SK-N-SH (cell line): ENCODE data around the gene CDK8. TPM values are rescaled to one million over a fixed set of nuclear protein-coding genes. Genes with fewer than 3 reads are reported as not detected.

ENCODE experiments used
- CTCF ChIA-PET: fragments of 300-600, 350-600 bp; formaldehyde crosslinking; extraction: SDS; loops from one replicate; lab custom pipeline; 2021; lab: Yijun Ruan, JAX
- POLR2A ChIA-PET: fragments of 350-600 bp; sonication (Branson Sonifier 250); formaldehyde crosslinking; extraction: SDS; loops from one replicate; lab custom pipeline; 2020; ENCODE audit warnings: antibody characterized with exemption, inconsistent platforms; lab: Yijun Ruan, JAX
- DNase-seq: peaks from one replicate; pipeline ENCODE4 v3.0.0; 2012
- H2AFZ ChIP-seq: fragments of 200-600 bp; sonication (generic); 2 replicates; pipeline ENCODE4 v1.8.1; 2016; ENCODE audit warnings: antibody characterized with exemption, mild to moderate bottlenecking, low read depth
- H3F3A ChIP-seq: fragments of 200-600 bp; sonication (generic); replicated peaks from 2 replicates; pipeline ENCODE3; 2016; ENCODE audit warnings: antibody characterized with exemption, mild to moderate bottlenecking; ENCODE audit not compliant: insufficient read depth
- H3K27ac ChIP-seq, 2 experiments: fragments of 200-500 bp in 1 of 2; fragments of 200-600 bp in 1 of 2; sonication (Bioruptor generic) in 1 of 2; sonication (generic), shearing (Covaris generic) in 1 of 2; 2 replicates each; pipeline versions ENCODE4 v1.5.1 to v1.6.1; 2014 to 2016; ENCODE audit warnings: low read depth in 2 of 2, inconsistent platforms in 1 of 2, low read length in 1 of 2, mild to moderate bottlenecking in 1 of 2, mixed read lengths in 1 of 2
- H3K27me3 ChIP-seq: fragments of 200-600 bp; sonication (generic), shearing (Covaris generic); 2 replicates; pipeline ENCODE4 v1.6.1; 2016; ENCODE audit warnings: mixed run types; ENCODE audit not compliant: insufficient read depth
- H3K36me3 ChIP-seq, 2 experiments: fragments of 200-500 bp in 1 of 2; fragments of 200-600 bp in 1 of 2; sonication (Bioruptor generic) in 1 of 2; sonication (generic) in 1 of 2; replicated peaks in 1 of 2; 2 replicates each; pipeline versions ENCODE3 to v1.5.1; 2014 to 2016; ENCODE audit warnings: low read length in 1 of 2, mild to moderate bottlenecking in 1 of 2; ENCODE audit not compliant: insufficient read depth in 2 of 2, control insufficient read depth in 1 of 2
- H3K4me1 ChIP-seq, 2 experiments: fragments of 200-500 bp in 1 of 2; fragments of 200-600 bp in 1 of 2; sonication (Bioruptor generic) in 1 of 2; sonication (generic), shearing (Covaris generic) in 1 of 2; 2 replicates each; pipeline versions ENCODE4 v1.5.1 to v1.6.1; 2014 to 2016; ENCODE audit warnings: low read depth in 1 of 2, low read length in 1 of 2, mixed run types in 1 of 2; ENCODE audit not compliant: insufficient read depth in 2 of 2, control insufficient read depth in 1 of 2
- H3K4me2 ChIP-seq: fragments of 200-600 bp; sonication (generic), shearing (Covaris generic); 2 replicates; pipeline ENCODE4 v1.6.1; 2017; ENCODE audit warnings: mixed run types
- H3K4me3 ChIP-seq, 2 experiments: fragments of 200-500 bp in 1 of 2; fragments of 200-600 bp in 1 of 2; sonication (Bioruptor generic) in 1 of 2; sonication (generic), shearing (Covaris generic) in 1 of 2; 2 replicates each; pipeline versions ENCODE4 v1.5.1 to v1.8.1; 2014 to 2016; ENCODE audit warnings: low read depth in 2 of 2, inconsistent platforms in 1 of 2, low read length in 1 of 2, mild to moderate bottlenecking in 1 of 2, mixed read lengths in 1 of 2, moderate library complexity in 1 of 2
- H3K79me2 ChIP-seq: fragments of 200-600 bp; sonication (generic); 2 replicates; pipeline ENCODE4 v1.8.1; 2017; ENCODE audit warnings: mild to moderate bottlenecking; ENCODE audit not compliant: insufficient read depth
- H3K9ac ChIP-seq: fragments of 200-600 bp; sonication (generic); 2 replicates; pipeline ENCODE4 v1.6.1; 2017; ENCODE audit warnings: mixed run types
- H3K9me2 ChIP-seq: fragments of 200-600 bp; sonication (generic); 2 replicates; pipeline ENCODE4 v1.6.1; 2017; ENCODE audit warnings: mixed run types
- H3K9me3 ChIP-seq: fragments of 200-600 bp; sonication (generic); 2 replicates; pipeline ENCODE4 v1.6.1; 2017; ENCODE audit warnings: mixed run types, mild to moderate bottlenecking, moderate library complexity
- H4K20me1 ChIP-seq: fragments of 200-600 bp; sonication (generic); 2 replicates; pipeline ENCODE4 v1.6.1; 2017; ENCODE audit warnings: mild to moderate bottlenecking, mixed run types; ENCODE audit not compliant: insufficient read depth
- CHD2 ChIP-seq: fragments of 150-350 bp; IDR thresholded peaks from 2 replicates; pipeline ENCODE4 v1.6.1; 2018; ENCODE audit warnings: low read length; ENCODE audit not compliant: partially characterized antibody
- EP300 ChIP-seq, 2 experiments: IDR thresholded peaks; 2 replicates each; pipeline versions ENCODE4 v1.4.0 to v1.6.1; 2012; ENCODE audit warnings: borderline replicate concordance in 1 of 2, low read depth in 1 of 2, low read length in 1 of 2
- EZH2phosphoT487 ChIP-seq: fragments of 200-600 bp; sonication (generic); IDR thresholded peaks from 2 replicates; pipeline ENCODE4 v1.6.1; 2017; ENCODE audit warnings: low read depth, mixed run types, mild to moderate bottlenecking, antibody characterized with exemption, moderate library complexity, borderline replicate concordance
- FOSL2 ChIP-seq: IDR thresholded peaks from 2 replicates; pipeline ENCODE4 v1.4.0; 2012; ENCODE audit warnings: low read depth, mild to moderate bottlenecking, moderate library complexity, borderline replicate concordance
- FOXJ3 ChIP-seq: sonication (generic); formaldehyde crosslinking; IDR thresholded peaks from 2 replicates; pipeline ENCODE4 v1.5.1; 2020; ENCODE audit warnings: mild to moderate bottlenecking, missing genetic modification reagents
- FOXM1 ChIP-seq: IDR thresholded peaks from 2 replicates; pipeline ENCODE4 v1.4.0; 2012; ENCODE audit warnings: low read depth, mild to moderate bottlenecking
- GATA2 ChIP-seq: sonication (generic); formaldehyde crosslinking; IDR thresholded peaks from 2 replicates; pipeline ENCODE4 v1.5.0; 2020; ENCODE audit warnings: mild to moderate bottlenecking, missing genetic modification reagents
- MEF2A ChIP-seq: IDR thresholded peaks from 2 replicates; pipeline ENCODE4 v1.4.0; 2012; ENCODE audit warnings: low read depth, borderline replicate concordance
- MXI1 ChIP-seq: IDR thresholded peaks from 2 replicates; pipeline ENCODE4 v1.6.1; 2012; ENCODE audit warnings: mild to moderate bottlenecking, low read depth, low read length, improper control_type of control experiment
- NFIC ChIP-seq: IDR thresholded peaks from 2 replicates; pipeline ENCODE4 v1.4.0; 2012; ENCODE audit warnings: borderline replicate concordance
- NRF1 ChIP-seq: IDR thresholded peaks from 2 replicates; pipeline ENCODE4 v1.6.1; 2012; ENCODE audit warnings: low read depth, mild to moderate bottlenecking, low read length
- RCOR1 ChIP-seq: fragments of 150-350 bp; IDR thresholded peaks from 2 replicates; pipeline ENCODE4 v1.6.1; 2017; ENCODE audit warnings: antibody characterized with exemption, low read length
- RXRA ChIP-seq: IDR thresholded peaks from 2 replicates; pipeline ENCODE4 v1.4.0; 2012; ENCODE audit warnings: low read depth, mild to moderate bottlenecking, borderline replicate concordance
- SIN3A ChIP-seq: IDR thresholded peaks from 2 replicates; pipeline ENCODE4 v1.6.1; 2012; ENCODE audit warnings: low read depth, mild to moderate bottlenecking, low read length, moderate library complexity, borderline replicate concordance
- TAF1 ChIP-seq: IDR thresholded peaks from 2 replicates; pipeline ENCODE4 v1.6.1; 2012; ENCODE audit warnings: low read depth, mild to moderate bottlenecking, low read length, moderate library complexity, borderline replicate concordance
- TCF12 ChIP-seq: IDR thresholded peaks from 2 replicates; pipeline ENCODE4 v1.4.0; 2012
- TEAD4 ChIP-seq: IDR thresholded peaks from 2 replicates; pipeline ENCODE4 v1.4.0; 2012; ENCODE audit warnings: mild to moderate bottlenecking, borderline replicate concordance; ENCODE audit not compliant: insufficient read depth
- YY1 ChIP-seq: IDR thresholded peaks from 2 replicates; pipeline ENCODE4 v1.4.0; 2012; ENCODE audit warnings: low read depth, mild to moderate bottlenecking
- WGBS: methylation state at CpG from one replicate; pipeline ENCODE4 v1.1.6; 2017; ENCODE audit warnings: low lambda C conversion rate; 5-methylcytosine and 5-hydroxymethylcytosine counted together
- polyA plus RNA-seq, 3 experiments: library from polyadenylated mRNA; depleted of rRNA; stranded (reverse); fragments of >200 nt; gene quantifications; 2 replicates each; pipeline ENCODE4 v1.2.3, GENCODE V29; 2012
- TF ChIP-seq, protein P1 (sequence below): IDR thresholded peaks from 2 replicates; pipeline ENCODE4 v1.4.0; 2012; ENCODE audit warnings: low read depth, borderline replicate concordance
- TF ChIP-seq, protein P2 (sequence below): IDR thresholded peaks from 2 replicates; pipeline ENCODE4 v1.4.0; 2012; ENCODE audit warnings: low read depth
- TF ChIP-seq, protein P3 (sequence below): IDR thresholded peaks from 2 replicates; pipeline ENCODE4; 2012

The CDK8 gene
- polyA plus RNA-seq, 1 of the 3 experiments (the other 2 are of a cell fraction): 10.1 TPM

DNA sequence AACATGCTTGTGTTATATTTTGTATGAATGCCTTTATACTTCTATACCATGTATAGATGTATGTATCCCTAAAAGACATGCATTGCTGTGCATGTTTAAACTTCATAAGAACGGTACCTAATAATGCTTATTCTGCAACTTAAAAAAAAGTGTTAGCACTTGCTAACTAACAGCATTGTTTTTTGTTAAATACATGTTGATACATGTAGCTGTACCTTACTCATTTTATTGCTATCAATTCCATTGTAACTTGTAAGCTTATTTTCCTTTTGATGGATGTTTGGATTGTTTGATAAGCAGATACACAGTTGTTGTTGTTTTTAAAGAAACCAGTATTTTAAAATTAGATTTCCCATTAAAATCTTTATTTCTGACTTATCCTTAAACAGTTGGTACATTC lies 53.8 kb downstream of the CDK8 start (continued):
- TF ChIP-seq, protein P1, sequence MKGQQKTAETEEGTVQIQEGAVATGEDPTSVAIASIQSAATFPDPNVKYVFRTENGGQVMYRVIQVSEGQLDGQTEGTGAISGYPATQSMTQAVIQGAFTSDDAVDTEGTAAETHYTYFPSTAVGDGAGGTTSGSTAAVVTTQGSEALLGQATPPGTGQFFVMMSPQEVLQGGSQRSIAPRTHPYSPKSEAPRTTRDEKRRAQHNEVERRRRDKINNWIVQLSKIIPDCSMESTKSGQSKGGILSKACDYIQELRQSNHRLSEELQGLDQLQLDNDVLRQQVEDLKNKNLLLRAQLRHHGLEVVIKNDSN: no peak
- TF ChIP-seq RXRA (no peak), EZH2phosphoT487 (no peak), NFIC (no peak), TAF1 (no peak), NRF1 (no peak), RCOR1 (no peak), CHD2 (no peak)
- TF ChIP-seq, protein P2, sequence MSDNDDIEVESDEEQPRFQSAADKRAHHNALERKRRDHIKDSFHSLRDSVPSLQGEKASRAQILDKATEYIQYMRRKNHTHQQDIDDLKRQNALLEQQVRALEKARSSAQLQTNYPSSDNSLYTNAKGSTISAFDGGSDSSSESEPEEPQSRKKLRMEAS: no peak

DNA sequence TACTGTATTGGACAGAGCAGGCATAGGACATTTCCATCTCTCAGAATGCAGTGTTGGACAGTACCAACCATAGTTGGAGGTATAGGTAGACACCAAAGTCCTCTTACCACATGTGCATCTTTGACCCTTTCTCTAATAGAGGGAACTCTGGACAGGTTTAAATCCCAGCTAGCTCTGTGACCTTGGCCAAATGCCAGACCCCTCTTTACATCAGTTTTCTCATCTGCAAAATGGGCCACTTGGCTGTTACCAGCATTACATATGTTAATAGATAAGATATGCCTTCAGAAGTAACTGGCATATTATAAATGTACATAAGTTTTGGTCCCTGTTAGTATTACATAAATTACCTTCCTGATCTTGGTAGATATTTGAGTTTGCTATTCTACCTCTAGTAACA lies 54.3 kb downstream of the CDK8 start:
- CTCF ChIA-PET: no interaction called here

DNA sequence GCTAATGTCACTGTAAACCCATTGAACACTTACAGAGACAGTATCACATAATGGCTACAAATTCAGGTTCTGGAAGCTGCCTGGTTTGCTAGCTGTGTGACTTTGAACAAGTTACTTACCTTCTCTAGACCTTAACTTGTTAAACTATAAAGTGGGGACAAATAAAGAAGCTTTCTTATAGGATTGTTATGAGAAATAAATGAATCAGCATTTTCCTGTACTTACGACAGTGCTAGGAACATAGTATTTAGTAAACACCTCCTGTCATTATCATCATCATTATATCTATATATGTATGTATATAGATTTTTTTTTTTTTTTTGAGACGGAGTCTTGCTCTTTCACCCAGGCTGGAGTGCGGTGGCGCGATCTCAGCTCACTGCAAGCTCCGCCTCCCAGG lies 54.9 kb downstream of the CDK8 start:
- CTCF ChIA-PET: no interaction called here
- H3F3A ChIP-seq: no peaks in the 10 kb centered on the region
- 94% methylated on average over 6 of the region's 6 CpGs for WGBS
- no peak overlapping the region for H3K4me3 ChIP-seq
- no peaks in the 10 kb centered on the region for H3K9me3 ChIP-seq
- no peaks in the 10 kb centered on the region; a peak in 1 of 4 replicates for H3K4me1 ChIP-seq
- POLR2A ChIA-PET: no interaction called here
- H3K27ac ChIP-seq: no peak overlapping the region
- no peak for DNase-seq
- no peaks in the 10 kb centered on the region for H3K9me2 ChIP-seq
- no peaks in the 10 kb centered on the region for H3K27me3 ChIP-seq
- no peak overlapping the region for H3K4me2 ChIP-seq
- peaks cover 3% of the 10 kb centered on the region; the same call in 1 of the 2 replicates for H4K20me1 ChIP-seq
- TF ChIP-seq GATA2 (no peak), RXRA (no peak), FOSL2 (no peak), MEF2A (no peak), YY1 (no peak), SIN3A (no peak), MXI1 (no peak), TEAD4 (no peak), NRF1 (no peak), FOXJ3 (CRISPR knock-in tag) (no peak), TCF12 (no peak), RCOR1 (no peak), EP300 (IDR thresholded peaks at IDR 0.05; ENCODE audit: borderline replicate concordance in 1 of 2, low read depth in 1 of 2, low read length in 1 of 2) (no peak)
- TF ChIP-seq, protein P3, sequence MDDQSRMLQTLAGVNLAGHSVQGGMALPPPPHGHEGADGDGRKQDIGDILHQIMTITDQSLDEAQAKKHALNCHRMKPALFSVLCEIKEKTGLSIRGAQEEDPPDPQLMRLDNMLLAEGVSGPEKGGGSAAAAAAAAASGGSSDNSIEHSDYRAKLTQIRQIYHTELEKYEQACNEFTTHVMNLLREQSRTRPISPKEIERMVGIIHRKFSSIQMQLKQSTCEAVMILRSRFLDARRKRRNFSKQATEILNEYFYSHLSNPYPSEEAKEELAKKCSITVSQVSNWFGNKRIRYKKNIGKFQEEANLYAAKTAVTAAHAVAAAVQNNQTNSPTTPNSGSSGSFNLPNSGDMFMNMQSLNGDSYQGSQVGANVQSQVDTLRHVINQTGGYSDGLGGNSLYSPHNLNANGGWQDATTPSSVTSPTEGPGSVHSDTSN: no peak
- H3K79me2 ChIP-seq: peaks cover 90% of the 10 kb centered on the region
- H3K36me3 ChIP-seq: peaks cover 0 to 6% of the 10 kb centered on the region in 2 experiments
- H2AFZ ChIP-seq: no peak overlapping the region
- H3K9ac ChIP-seq: no peak overlapping the region

More for the DNA sequence above, 54.3 kb downstream of the CDK8 start:
- no peak for TF ChIP-seq FOXM1
- Histone ChIP-seq H3F3A (no peaks in the 10 kb centered on the region), H4K20me1 (peaks cover 3% of the 10 kb centered on the region; the same call in 1 of the 2 replicates), H3K4me3 (no peak overlapping the region), H3K27ac (no peak overlapping the region), H3K4me2 (no peak overlapping the region), H3K36me3 (peaks cover 0 to 6% of the 10 kb centered on the region in 2 experiments), H3K9me3 (no peaks in the 10 kb centered on the region), H3K9ac (no peak overlapping the region), H3K79me2 (peaks cover 90% of the 10 kb centered on the region), H3K9me2 (no peaks in the 10 kb centered on the region), H3K27me3 (no peaks in the 10 kb centered on the region), H3K4me1 (no peaks in the 10 kb centered on the region; a peak in 1 of 4 replicates), H2AFZ (no peak overlapping the region)
- DNase-seq: no peak
- POLR2A ChIA-PET: no interaction called here
